T47D (cell line): ENCODE results near the gene HAGHL.
"Not testable (repeated sequence)": the region's sequence is repeated elsewhere in the genome, so short reads cannot be mapped to it uniquely, and the experiment has no call there.

ENCODE experiments used
- DNase-seq, 2 experiments: peaks; one replicate each; pipeline versions ENCODE4 v3.0.0 to v3.0.0-alpha.2; 2011 to 2012; ENCODE audit warnings: low read depth in 1 of 2, low spot score in 1 of 2
- JUND ChIP-seq: IDR thresholded peaks from 2 replicates; pipeline ENCODE4 v1.6.1; 2012; ENCODE audit warnings: low read depth
- in situ Hi-C: cut with HindIII; loops from 2 replicates; pipeline ENCODE4 v1.10.0; 2016; ENCODE audit warnings: low sequenced_read_pairs, low pct_unique_long_range_greater_than_20kb

Gene HAGHL

GRCh38 chr16:751152-752006 is 24.5 kb downstream of the HAGHL start:
- no peak for TF ChIP-seq JUND
- DNase-seq, result peak in 1 of 2 experiments; percentile 61
- in situ Hi-C loops, result no loop called here

DNA sequence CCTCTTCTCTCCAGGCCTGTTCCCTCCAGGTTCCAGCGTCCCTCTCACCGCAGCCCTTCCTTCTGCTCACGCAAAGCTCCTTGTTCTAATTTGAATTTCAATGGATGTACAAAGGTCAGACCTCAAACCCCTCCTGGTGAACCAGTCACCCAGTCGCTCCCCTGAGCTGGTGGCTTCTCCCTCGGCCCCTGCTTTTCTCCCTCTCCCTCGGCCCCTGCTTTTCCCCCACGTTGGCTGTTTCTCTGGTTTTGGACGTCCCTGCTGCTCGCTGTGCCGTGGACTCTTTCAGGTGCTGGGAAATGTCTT is 25.1 kb downstream of the HAGHL start:
- in situ Hi-C loops, result no loop called here
- no peak for TF ChIP-seq JUND
- no peak for DNase-seq

DNA sequence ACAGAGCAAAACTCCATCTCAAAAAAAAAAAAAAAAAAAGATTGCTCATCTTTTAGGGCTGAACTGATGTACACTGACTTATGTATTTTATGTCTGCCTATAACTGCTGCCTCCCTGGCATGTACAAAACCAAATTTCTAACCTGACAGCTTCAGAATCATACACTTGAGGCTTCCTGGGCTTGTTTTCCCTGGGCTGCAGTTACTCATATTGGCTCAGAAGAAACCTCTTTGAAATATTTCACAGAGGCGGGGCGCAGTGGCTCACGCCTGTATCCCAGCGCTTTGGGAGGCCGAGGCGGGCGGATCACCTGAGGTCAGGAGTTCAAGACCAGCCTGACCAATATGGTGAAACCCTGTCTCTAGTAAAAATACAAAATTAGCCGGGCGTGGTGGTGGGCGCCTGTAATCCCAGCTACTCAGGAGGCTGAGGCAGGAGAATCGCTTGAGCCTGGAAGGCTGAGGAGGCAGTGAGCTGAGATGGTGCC is 27.3 kb downstream of the HAGHL start:
- in situ Hi-C loops, DNase-seq: not testable (repeated sequence)

GRCh38 chr16:754656-755055 is 27.8 kb downstream of the HAGHL start:
- DNase-seq, result no peak
- no peak for TF ChIP-seq JUND
- in situ Hi-C loops, result no loop called here

DNA sequence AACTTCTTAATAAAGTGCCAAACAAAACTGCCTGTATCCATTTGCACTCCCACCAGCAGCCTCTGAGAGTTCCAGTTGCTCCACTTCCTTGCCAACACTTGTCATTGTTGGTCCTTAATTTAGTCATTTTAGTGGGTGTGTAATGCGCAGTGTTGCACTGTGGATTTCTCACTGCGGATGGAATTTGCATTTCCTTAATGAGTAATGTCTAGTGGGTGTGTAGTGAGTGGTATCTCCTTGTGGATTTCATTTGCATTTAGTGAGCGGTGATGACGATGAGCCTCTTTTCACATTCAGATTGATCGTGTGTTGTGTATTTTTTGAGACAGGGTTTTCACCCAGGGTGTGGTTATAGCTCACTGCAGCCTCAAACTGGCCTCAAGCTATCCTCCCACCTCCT is 29.5 kb downstream of the HAGHL start:
- no peak for TF ChIP-seq JUND
- DNase-seq, result no peak
- in situ Hi-C loops, result no loop called here

DNA sequence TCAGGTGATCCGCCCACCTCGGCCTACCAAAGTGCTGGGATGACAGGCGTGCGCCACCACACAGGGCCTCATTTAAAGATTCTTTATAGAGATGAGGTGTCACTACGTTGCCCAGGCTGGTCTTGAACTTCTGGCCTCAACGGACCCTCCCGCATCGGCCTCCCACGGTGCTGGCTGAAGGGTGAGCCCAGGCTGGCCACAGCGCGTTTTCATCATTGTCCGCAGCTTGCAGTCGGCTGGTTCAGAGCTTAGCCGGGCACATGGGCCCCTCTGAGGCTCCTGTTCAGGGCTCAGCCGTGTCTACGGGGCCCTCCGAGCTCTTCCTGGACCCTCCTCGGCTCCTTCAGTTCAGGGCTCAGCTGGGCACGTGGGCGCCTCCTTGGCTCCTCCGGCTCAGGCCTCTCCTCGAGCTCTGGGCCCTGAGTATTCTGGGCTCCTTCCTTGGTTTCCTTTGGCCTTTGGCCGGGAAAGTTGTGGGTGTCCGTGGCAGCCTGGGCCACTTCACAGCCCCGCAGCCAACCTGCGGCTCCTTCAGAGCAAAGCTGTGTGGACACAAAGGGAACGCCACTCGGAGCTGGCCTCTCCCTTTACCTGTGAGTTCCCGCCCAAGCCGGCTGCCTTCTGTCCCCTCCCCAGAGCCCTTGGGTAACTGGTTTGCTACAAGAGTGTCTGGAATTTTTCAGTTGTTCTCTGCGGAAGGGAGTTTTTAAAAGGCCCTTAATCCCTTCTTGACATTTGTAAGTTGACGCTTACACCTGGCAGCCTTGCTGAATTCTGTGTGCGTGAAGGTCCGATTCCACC is 32.4 kb downstream of the HAGHL start:
- peak in 1 of 2 experiments; percentile 51 for DNase-seq
- TF ChIP-seq JUND, result no peak
- in situ Hi-C loops, result no loop called here

- in situ Hi-C loops, result no loop called here
- DNase-seq, result no peak
- no peak for TF ChIP-seq JUND
Measured at GRCh38 chr16:760065-760464, 33.2 kb downstream of the HAGHL start.

DNA sequence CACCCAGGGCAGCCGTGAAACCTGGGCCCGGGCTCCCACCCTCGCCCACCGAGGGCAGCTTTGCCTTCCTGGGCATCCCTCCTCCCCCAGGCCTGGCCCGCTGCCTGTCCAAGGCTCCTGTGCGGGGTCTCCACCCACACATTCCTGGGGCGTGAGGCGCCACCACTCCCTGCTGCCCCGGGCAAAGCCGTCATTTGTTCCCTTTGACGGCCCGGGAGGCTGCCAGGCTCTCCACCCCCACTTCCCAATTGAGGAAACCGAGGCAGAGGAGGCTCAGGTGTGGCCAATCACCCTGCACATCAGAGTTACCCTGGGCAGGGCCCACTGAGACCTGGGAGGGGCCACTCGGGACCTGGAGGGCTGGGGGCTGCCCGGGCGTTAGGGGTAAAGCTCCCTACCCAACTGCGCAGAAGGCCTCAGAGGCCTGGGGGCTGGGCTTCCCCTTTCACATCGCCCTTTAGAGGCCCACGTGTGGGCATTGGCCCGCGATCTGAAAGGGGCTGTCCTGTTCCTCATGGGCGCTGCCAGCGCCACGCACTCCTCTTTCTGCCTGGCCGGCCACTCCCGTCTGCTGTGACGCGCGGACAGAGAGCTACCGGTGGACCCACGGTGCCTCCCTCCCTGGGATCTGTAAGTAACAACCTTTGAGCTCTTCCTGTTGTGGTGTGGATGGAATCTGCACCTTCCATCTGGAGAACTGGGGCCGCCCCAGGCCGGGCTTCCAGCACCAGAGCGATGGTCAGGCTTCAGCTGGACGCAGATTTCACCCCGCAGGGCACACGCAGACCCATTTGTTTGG is 33.8 kb downstream of the HAGHL start, which contains the start of gene MSLN:
TSS of gene MSLN (plus strand) at position 190 of the 799 bp plus-strand sequence. CDS start 1,947 bp downstream, outside the sequence.
- in situ Hi-C loops, result no loop called here
- DNase-seq, result no peak
- TF ChIP-seq JUND, result no peak

DNA sequence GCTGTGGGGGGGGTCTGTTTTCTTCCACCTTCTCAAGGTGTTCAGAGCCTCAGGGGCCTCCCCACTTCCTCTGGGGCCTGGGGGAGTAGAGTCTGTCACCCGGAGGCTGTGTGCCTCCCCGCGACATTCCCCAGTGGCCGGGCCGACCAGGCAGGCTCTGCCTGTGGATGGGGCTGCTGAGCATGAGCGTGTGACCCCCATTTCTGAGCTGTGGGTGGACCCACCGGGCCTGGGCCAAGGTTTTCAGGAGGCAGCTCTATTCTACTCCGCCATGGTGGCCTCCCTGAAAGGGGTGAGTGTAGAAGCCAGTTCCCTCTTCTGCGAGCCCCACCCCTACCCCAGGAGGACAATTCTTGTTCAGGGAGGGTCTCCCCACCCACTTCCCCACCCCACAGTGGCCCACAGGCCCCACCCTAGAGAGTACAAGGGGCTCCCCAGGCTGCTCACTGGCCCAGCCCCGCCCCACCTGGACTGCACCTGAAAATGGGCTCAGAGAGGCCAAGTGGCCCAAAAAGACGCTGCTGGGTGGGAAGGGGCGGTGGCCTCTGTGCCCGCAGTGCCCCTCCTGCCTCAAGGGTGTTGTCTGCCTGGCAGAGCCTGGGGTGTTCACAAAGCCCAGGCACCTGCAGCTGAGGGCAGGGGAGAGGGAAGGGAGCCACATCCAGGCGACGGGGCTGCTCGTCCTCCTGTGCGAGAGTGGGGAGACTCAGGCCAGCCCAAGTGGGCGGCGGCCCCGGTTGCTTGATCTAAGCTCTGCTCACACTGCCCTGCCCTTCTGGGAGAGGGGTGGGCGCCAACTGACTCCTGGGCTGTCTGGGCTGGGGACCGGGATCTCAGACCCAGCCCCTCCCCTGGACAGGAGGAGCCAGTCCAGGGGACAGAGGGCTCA is 35.0 kb downstream of the HAGHL start:
- TF ChIP-seq JUND, result no peak
- DNase-seq, result no peak
- in situ Hi-C loops, result no loop called here

DNA sequence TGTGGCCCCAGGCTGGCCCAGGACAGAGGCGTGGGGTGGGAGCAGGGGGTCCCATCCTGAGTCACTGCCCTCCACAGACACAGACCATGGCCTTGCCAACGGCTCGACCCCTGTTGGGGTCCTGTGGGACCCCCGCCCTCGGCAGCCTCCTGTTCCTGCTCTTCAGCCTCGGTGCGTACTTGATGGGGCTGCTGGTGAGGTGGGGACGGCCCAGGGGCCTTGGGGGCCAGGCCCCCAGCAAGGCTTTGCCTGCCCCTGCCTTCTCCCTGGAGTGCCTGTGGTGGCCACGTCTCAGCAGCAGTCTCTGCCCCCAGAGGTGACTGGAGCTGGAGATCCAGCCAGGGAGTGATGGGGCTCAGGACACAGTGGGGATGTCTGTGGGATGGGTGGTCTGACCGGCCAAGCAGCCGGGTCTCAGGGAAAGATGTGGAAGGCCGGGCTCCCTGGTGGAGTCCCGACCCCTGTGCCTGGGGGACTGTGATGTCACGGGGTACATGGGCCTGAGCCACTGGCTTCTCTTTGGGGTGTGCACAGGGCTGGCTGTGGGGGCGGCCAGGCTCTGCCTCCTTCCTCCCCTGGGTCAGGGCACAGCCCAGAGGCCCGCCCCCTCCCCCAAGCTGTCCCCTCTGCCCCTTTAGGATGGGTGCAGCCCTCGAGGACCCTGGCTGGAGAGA is 35.8 kb downstream of the HAGHL start:
- TF ChIP-seq JUND, result no peak
- no peak for DNase-seq
- in situ Hi-C loops, result no loop called here

GRCh38 chr16:763369-764183 is 36.7 kb downstream of the HAGHL start:
- no peak for DNase-seq
- no peak for TF ChIP-seq JUND
- in situ Hi-C loops, result no loop called here
